Osteoblast (primary cell): Measurements from ENCODE around the gene IL36B. TPM values are rescaled to one million over a fixed set of nuclear protein-coding genes. Genes with fewer than 3 reads are reported as not detected.

Source experiments
- DNase-seq: peaks from one replicate; pipeline ENCODE4 v3.0.0; 2011; ENCODE audit warnings: low spot score, mixed read lengths; ENCODE audit not compliant: insufficient read length; ENCODE audit errors: missing footprints
- H2AFZ ChIP-seq: 2 replicates; pipeline ENCODE4 v1.6.0; 2011; ENCODE audit warnings: mild to moderate bottlenecking, low read length
- H3K27ac ChIP-seq: 2 replicates; pipeline ENCODE4 v1.5.1; 2011; ENCODE audit warnings: mild to moderate bottlenecking, low read depth, low read length, moderate library complexity
- H3K27me3 ChIP-seq: 2 replicates; pipeline ENCODE4 v1.6.0; 2012; ENCODE audit warnings: mild to moderate bottlenecking, control low read depth, inconsistent platforms, low read length, moderate library complexity; ENCODE audit not compliant: insufficient read depth
- H3K36me3 ChIP-seq: 2 replicates; pipeline ENCODE4 v1.5.1; 2011; ENCODE audit warnings: mild to moderate bottlenecking, low read length, control low read depth, moderate library complexity; ENCODE audit not compliant: insufficient read depth
- H3K4me1 ChIP-seq: 2 replicates; pipeline ENCODE4 v1.5.1; 2011; ENCODE audit warnings: mild to moderate bottlenecking, low read length, control low read depth, moderate library complexity; ENCODE audit not compliant: insufficient read depth
- H3K4me2 ChIP-seq: 2 replicates; pipeline ENCODE4 v1.6.0; 2011; ENCODE audit warnings: mild to moderate bottlenecking, low read length; ENCODE audit not compliant: insufficient read depth
- H3K4me3 ChIP-seq: fragments of 200-600 bp; sonication (generic); 3 replicates; pipeline ENCODE4 v1.5.1; 2012; ENCODE audit warnings: mild to moderate bottlenecking, low read length, inconsistent platforms; ENCODE audit not compliant: insufficient read depth
- H3K79me2 ChIP-seq: 2 replicates; pipeline ENCODE4 v1.6.0; 2012; ENCODE audit warnings: mild to moderate bottlenecking, low read length, control low read depth, inconsistent platforms; ENCODE audit not compliant: insufficient read depth
- H3K9me3 ChIP-seq: 2 replicates; pipeline ENCODE4 v1.5.1; 2011; ENCODE audit warnings: low read depth, low read length, control low read depth
- H4K20me1 ChIP-seq: 2 replicates; pipeline ENCODE4 v1.6.0; 2012; ENCODE audit warnings: mild to moderate bottlenecking, low read length, control low read depth; ENCODE audit not compliant: insufficient read depth
- CTCF ChIP-seq: IDR thresholded peaks from 2 replicates; pipeline ENCODE4 v1.5.1; 2011; ENCODE audit warnings: mild to moderate bottlenecking, low read depth, low read length, moderate library complexity; ENCODE audit errors: extremely low read depth
- total RNA-seq: library from RNA; depleted of rRNA; stranded (reverse); fragments of >200 nt; gene quantifications from 2 replicates; pipeline ENCODE4 v1.2.3, GENCODE V29; 2012

Gene IL36B
- total RNA-seq, 1 donor: not detected

GRCh38 chr2:113077921-113078320 is 25.3 kb upstream of the IL36B start:
- no peak for TF ChIP-seq CTCF
- Histone ChIP-seq H3K79me2 (no peaks in the 10 kb centered on the region), H3K27ac (no peak overlapping the region), H3K4me1 (peaks cover 6% of the 10 kb centered on the region), H3K4me2 (peak overlapping the region; percentile 9), H3K36me3 (no peaks in the 10 kb centered on the region), H2AFZ (no peak overlapping the region), H3K9me3 (no peaks in the 10 kb centered on the region), H3K4me3 (no peak overlapping the region), H4K20me1 (no peaks in the 10 kb centered on the region), H3K27me3 (peaks cover 17% of the 10 kb centered on the region)
- DNase-seq: no peak

GRCh38 chr2:113076954-113077669 is 24.4 kb upstream of the IL36B start:
- H2AFZ ChIP-seq: no peak overlapping the region
- H3K4me1 ChIP-seq: peaks cover 6% of the 10 kb centered on the region
- no peak for DNase-seq
- no peaks in the 10 kb centered on the region for H3K9me3 ChIP-seq
- no peaks in the 10 kb centered on the region for H3K36me3 ChIP-seq
- no peak overlapping the region for H3K4me3 ChIP-seq
- no peak overlapping the region for H3K27ac ChIP-seq
- H3K4me2 ChIP-seq: no peak overlapping the region
- no peaks in the 10 kb centered on the region for H3K79me2 ChIP-seq
- TF ChIP-seq CTCF: no peak
- no peaks in the 10 kb centered on the region for H4K20me1 ChIP-seq
- peaks cover 23% of the 10 kb centered on the region for H3K27me3 ChIP-seq

GRCh38 chr2:113075600-113075999 is 22.9 kb upstream of the IL36B start:
- H3K27ac ChIP-seq: no peak overlapping the region
- no peaks in the 10 kb centered on the region for H3K79me2 ChIP-seq
- peaks cover 6% of the 10 kb centered on the region for H3K4me1 ChIP-seq
- H3K27me3 ChIP-seq: peaks cover 30% of the 10 kb centered on the region
- no peak overlapping the region for H3K4me3 ChIP-seq
- no peaks in the 10 kb centered on the region for H4K20me1 ChIP-seq
- H3K4me2 ChIP-seq: no peak overlapping the region
- H2AFZ ChIP-seq: no peak overlapping the region
- DNase-seq: no peak
- no peaks in the 10 kb centered on the region for H3K36me3 ChIP-seq
- no peak for TF ChIP-seq CTCF
- no peaks in the 10 kb centered on the region for H3K9me3 ChIP-seq

GRCh38 chr2:113075030-113075429 is 22.4 kb upstream of the IL36B start:
- no peak overlapping the region for H3K27ac ChIP-seq
- DNase-seq: no peak
- no peaks in the 10 kb centered on the region for H3K9me3 ChIP-seq
- H3K27me3 ChIP-seq: peaks cover 33% of the 10 kb centered on the region
- TF ChIP-seq CTCF: no peak
- H3K4me1 ChIP-seq: peaks cover 6% of the 10 kb centered on the region
- no peaks in the 10 kb centered on the region for H3K36me3 ChIP-seq
- H4K20me1 ChIP-seq: no peaks in the 10 kb centered on the region
- no peak overlapping the region for H2AFZ ChIP-seq
- no peaks in the 10 kb centered on the region for H3K79me2 ChIP-seq
- H3K4me2 ChIP-seq: no peak overlapping the region
- no peak overlapping the region for H3K4me3 ChIP-seq
